ENCODE measurements around the gene PXMP4. TPM values are rescaled to one million over a fixed set of nuclear protein-coding genes. Genes with fewer than 3 reads are reported as not detected.
"Not testable (repeated sequence)": the region's sequence is repeated elsewhere in the genome, so short reads cannot be mapped to it uniquely, and the experiment has no call there.

Gene PXMP4
- polyA plus RNA-seq, 1 donor from 2014 or later = 3.1 TPM

- not testable (repeated sequence) for H3F3A ChIP-seq (ENCODE audit: insufficient read depth, low read length, poor library complexity, severe bottlenecking); H2AFZ ChIP-seq (ENCODE audit: low read depth, low read length); H3K9ac ChIP-seq (ENCODE audit: low read length); H4K20me1 ChIP-seq (ENCODE audit: insufficient read depth); H3K79me2 ChIP-seq (replicated peaks; ENCODE audit: insufficient read depth, low read length); H3K27me3 ChIP-seq (ENCODE audit: insufficient read depth, low read depth, low read length); H3K36me3 ChIP-seq (ENCODE audit: insufficient read depth, low read length); H3K27ac ChIP-seq (ENCODE audit: low read length); H3K4me3 ChIP-seq (ENCODE audit: low read length); H3K4me2 ChIP-seq (ENCODE audit: low read length); H3K9me2 ChIP-seq (ENCODE audit: insufficient read depth, low read length); H3K9me3 ChIP-seq (ENCODE audit: low read length)
These were observed 19.2 kb downstream of the PXMP4 start for GRCh38 chr20:33700696-33701441.

DNA sequence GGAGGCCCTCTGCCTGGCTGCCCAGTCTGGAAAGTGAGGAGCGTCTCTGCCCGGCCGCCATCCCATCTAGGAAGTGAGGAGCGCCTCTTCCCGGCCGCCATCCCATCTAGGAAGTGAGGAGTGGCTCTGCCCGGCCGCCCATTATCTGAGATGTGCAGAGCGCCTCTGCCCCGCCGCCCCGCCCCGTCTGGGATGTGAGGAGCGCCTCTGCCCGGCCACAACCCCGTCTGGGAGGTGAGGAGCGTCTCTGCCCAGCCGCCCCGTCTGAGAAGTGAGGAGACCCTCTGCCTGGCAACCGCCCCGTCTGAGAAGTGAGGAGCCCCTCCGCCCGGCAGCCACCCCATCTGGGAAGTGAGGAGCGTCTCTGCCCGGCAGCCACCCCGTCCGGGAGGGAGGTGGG lies 21.1 kb downstream of the PXMP4 start:
- H3K27me3 ChIP-seq (ENCODE audit: insufficient read depth, low read depth, low read length); H3K9me2 ChIP-seq (ENCODE audit: insufficient read depth, low read length); H3K27ac ChIP-seq (ENCODE audit: low read length); H3K4me3 ChIP-seq (ENCODE audit: low read length); H3F3A ChIP-seq (ENCODE audit: insufficient read depth, low read length, poor library complexity, severe bottlenecking); H3K4me2 ChIP-seq (ENCODE audit: low read length); H3K9ac ChIP-seq (ENCODE audit: low read length); H3K9me3 ChIP-seq (ENCODE audit: low read length); H3K36me3 ChIP-seq (ENCODE audit: insufficient read depth, low read length); H4K20me1 ChIP-seq (ENCODE audit: insufficient read depth); H3K79me2 ChIP-seq (replicated peaks; ENCODE audit: insufficient read depth, low read length); H2AFZ ChIP-seq (ENCODE audit: low read depth, low read length): not testable (repeated sequence)

- Histone ChIP-seq H3F3A (ENCODE audit: insufficient read depth, low read length, poor library complexity, severe bottlenecking) (no peaks in the 10 kb centered on the region), H3K27ac (ENCODE audit: low read length) (no peak overlapping the region), H3K9me2 (ENCODE audit: insufficient read depth, low read length) (no peaks in the 10 kb centered on the region), H3K4me2 (ENCODE audit: low read length) (no peak overlapping the region), H4K20me1 (ENCODE audit: insufficient read depth) (no peaks in the 10 kb centered on the region), H3K9ac (ENCODE audit: low read length) (no peak overlapping the region), H3K79me2 (replicated peaks; ENCODE audit: insufficient read depth, low read length) (no peaks in the 10 kb centered on the region), H3K9me3 (ENCODE audit: low read length) (no peaks in the 10 kb centered on the region), H3K4me3 (ENCODE audit: low read length) (no peak overlapping the region), H3K27me3 (ENCODE audit: insufficient read depth, low read depth, low read length) (no peaks in the 10 kb centered on the region), H3K36me3 (ENCODE audit: insufficient read depth, low read length) (no peaks in the 10 kb centered on the region), H2AFZ (ENCODE audit: low read depth, low read length) (no peak overlapping the region)
- no peak for TF ChIP-seq MXI1 (conservative IDR thresholded peaks at IDR 0.05; ENCODE audit: poor library complexity, severe bottlenecking)
- TF ChIP-seq, protein P1, sequence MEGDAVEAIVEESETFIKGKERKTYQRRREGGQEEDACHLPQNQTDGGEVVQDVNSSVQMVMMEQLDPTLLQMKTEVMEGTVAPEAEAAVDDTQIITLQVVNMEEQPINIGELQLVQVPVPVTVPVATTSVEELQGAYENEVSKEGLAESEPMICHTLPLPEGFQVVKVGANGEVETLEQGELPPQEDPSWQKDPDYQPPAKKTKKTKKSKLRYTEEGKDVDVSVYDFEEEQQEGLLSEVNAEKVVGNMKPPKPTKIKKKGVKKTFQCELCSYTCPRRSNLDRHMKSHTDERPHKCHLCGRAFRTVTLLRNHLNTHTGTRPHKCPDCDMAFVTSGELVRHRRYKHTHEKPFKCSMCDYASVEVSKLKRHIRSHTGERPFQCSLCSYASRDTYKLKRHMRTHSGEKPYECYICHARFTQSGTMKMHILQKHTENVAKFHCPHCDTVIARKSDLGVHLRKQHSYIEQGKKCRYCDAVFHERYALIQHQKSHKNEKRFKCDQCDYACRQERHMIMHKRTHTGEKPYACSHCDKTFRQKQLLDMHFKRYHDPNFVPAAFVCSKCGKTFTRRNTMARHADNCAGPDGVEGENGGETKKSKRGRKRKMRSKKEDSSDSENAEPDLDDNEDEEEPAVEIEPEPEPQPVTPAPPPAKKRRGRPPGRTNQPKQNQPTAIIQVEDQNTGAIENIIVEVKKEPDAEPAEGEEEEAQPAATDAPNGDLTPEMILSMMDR (IDR thresholded peaks at IDR 0.05; ENCODE audit: poor library complexity, severe bottlenecking) = no peak
- no peak for TF ChIP-seq TAF1 (IDR thresholded peaks at IDR 0.05; ENCODE audit: low read depth)
- TF ChIP-seq SMC3 (conservative IDR thresholded peaks at IDR 0.05; ENCODE audit: poor library complexity) = no peak
- no peak for TF ChIP-seq RAD21 (conservative IDR thresholded peaks at IDR 0.05)
- TF ChIP-seq POLR2AphosphoS5 (IDR thresholded peaks at IDR 0.05) = no peak
- TF ChIP-seq, protein P2, sequence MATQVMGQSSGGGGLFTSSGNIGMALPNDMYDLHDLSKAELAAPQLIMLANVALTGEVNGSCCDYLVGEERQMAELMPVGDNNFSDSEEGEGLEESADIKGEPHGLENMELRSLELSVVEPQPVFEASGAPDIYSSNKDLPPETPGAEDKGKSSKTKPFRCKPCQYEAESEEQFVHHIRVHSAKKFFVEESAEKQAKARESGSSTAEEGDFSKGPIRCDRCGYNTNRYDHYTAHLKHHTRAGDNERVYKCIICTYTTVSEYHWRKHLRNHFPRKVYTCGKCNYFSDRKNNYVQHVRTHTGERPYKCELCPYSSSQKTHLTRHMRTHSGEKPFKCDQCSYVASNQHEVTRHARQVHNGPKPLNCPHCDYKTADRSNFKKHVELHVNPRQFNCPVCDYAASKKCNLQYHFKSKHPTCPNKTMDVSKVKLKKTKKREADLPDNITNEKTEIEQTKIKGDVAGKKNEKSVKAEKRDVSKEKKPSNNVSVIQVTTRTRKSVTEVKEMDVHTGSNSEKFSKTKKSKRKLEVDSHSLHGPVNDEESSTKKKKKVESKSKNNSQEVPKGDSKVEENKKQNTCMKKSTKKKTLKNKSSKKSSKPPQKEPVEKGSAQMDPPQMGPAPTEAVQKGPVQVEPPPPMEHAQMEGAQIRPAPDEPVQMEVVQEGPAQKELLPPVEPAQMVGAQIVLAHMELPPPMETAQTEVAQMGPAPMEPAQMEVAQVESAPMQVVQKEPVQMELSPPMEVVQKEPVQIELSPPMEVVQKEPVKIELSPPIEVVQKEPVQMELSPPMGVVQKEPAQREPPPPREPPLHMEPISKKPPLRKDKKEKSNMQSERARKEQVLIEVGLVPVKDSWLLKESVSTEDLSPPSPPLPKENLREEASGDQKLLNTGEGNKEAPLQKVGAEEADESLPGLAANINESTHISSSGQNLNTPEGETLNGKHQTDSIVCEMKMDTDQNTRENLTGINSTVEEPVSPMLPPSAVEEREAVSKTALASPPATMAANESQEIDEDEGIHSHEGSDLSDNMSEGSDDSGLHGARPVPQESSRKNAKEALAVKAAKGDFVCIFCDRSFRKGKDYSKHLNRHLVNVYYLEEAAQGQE (IDR thresholded peaks at IDR 0.05; ENCODE audit: borderline replicate concordance) = no peak
- TF ChIP-seq EZH2 (IDR thresholded peaks at IDR 0.05; ENCODE audit: borderline replicate concordance, insufficient read depth, low read length, poor library complexity, severe bottlenecking) = no peak
- TF ChIP-seq EP300 (conservative IDR thresholded peaks at IDR 0.05; ENCODE audit: poor library complexity, severe bottlenecking) = no peak
These were observed 23.0 kb downstream of the PXMP4 start for GRCh38 chr20:33697129-33697528.

Measured in neural cell (in vitro differentiated cells).